ENCODE measurements around the gene IGF2.
A peak's percentile ranks its signal among the peaks of the same experiment; 100 is the strongest.

The IGF2 gene

DNA sequence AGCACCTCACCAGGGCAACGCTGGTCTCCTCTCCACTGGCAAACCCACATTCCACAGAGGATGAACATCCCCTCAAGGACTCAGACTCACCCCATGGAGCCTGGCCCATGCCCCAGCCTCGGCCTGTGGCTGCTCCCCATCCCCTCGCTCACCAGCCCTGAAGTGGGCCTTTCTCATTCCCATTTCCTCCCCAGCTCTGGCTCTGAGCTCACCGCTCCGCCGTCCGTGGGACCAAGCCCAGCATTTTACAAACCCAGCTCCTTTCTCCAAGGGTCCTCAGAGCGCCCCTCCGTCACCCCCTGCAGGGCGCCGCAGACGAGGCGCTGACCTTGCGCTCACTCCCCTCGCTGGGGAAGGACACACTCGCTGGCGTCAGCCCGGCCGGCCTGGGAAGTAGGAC is 6.9 kb upstream of the IGF2 start:
- DNase-seq (ENCODE audit: low read depth) = no peak
- TF ChIP-seq, protein P1, sequence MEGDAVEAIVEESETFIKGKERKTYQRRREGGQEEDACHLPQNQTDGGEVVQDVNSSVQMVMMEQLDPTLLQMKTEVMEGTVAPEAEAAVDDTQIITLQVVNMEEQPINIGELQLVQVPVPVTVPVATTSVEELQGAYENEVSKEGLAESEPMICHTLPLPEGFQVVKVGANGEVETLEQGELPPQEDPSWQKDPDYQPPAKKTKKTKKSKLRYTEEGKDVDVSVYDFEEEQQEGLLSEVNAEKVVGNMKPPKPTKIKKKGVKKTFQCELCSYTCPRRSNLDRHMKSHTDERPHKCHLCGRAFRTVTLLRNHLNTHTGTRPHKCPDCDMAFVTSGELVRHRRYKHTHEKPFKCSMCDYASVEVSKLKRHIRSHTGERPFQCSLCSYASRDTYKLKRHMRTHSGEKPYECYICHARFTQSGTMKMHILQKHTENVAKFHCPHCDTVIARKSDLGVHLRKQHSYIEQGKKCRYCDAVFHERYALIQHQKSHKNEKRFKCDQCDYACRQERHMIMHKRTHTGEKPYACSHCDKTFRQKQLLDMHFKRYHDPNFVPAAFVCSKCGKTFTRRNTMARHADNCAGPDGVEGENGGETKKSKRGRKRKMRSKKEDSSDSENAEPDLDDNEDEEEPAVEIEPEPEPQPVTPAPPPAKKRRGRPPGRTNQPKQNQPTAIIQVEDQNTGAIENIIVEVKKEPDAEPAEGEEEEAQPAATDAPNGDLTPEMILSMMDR (IDR thresholded peaks at IDR 0.05; ENCODE audit: low read length, missing control alignments) = no peak
- no peak overlapping the region for H3K4me3 ChIP-seq (replicated peaks; ENCODE audit: low read depth, low read length)

DNA sequence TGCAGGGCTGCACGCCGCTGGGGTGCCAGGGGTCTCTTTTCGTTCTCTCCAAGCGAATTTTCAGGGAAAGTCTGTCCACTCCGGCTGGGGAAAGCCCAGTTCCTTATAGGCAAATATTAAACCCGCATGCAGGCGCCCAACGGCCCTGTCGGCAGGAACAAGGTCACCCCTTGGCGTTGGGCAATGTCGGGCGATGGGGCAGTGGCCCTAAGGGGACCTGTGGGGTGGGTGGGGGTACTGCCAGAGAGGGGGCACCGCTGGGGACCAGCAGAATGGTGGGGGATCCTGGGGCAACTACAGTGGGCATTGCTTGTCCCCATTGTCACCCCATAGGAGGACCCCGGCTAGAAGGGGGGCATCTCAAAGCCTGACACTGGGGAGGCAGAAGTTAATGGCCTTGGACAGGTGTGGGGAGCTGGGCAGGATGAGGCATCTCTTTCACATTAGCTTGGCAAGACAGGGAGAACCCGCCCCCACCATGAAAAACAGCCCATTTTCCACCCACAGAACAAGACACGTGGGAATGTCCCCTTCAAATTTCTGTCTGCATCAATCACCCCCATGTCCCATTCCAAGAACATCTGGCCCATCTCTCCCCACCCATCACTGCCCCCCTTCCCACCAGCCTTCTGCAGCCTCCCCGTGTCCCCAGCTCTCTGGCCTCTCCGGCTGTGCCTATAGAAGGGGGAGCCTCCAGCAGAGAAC is 5.5 kb upstream of the IGF2 start:
- TF ChIP-seq, protein P1 (IDR thresholded peaks at IDR 0.05; ENCODE audit: low read length, missing control alignments) = no peak
- H3K4me3 ChIP-seq (replicated peaks; ENCODE audit: low read depth, low read length) = no peak overlapping the region
- no peak for DNase-seq (ENCODE audit: low read depth)

DNA sequence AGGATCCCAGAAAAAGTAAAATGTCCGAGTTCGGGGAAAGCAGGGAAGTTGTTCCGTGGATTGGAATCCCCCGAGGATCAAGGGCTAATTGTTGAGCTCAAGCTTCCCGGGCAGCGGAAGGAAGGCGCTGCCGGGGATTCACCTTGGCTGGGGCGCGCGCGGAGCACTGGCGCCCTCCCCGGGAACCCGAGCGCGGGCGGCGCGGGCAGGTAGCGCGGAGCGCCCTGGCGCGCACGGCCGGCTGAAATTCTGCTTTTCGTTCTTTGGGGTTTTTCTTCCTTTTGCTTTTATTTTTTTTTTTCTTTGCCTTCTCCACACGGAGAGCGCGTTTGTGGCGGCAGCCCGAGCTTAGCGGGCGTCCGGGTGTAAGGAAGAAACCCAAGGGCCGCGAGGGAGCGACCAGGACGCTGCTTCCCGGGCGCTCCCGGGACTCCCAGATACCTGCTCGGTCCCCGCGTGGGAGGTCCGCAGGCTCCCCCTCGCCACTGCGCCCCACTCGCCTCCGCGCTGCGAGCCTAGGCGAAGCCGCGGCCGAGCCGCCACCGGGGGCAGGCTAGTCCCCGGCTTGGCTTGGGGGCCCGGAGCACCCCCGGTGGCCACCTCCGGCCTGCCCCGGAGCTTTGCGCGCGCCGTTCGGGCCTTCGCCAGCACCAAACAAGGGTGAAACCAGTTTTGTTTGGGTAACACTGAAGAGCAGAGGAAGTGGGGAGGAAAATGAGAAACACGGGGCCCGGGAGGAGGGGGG is 4.8 kb upstream of the IGF2 start:
- DNase-seq (ENCODE audit: low read depth) = no peak
- TF ChIP-seq, protein P1 (IDR thresholded peaks at IDR 0.05; ENCODE audit: low read length, missing control alignments) = no peak
- no peak overlapping the region for H3K4me3 ChIP-seq (replicated peaks; ENCODE audit: low read depth, low read length)

DNA sequence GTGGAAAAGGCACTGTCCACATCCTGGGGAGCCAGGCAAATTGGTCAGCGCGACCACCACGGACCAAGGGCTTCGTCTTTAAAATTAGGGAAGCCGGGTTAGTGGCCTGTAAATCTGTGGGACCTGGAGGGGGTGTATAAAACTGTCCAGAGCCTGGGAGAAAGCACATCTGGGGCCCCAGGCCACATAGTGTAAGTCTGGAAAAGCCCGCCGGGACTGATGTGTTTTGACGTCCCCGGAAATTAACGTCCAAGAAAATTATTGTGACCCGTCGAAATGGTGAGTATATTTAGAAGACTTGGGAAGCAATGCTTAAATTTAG is 4.2 kb upstream of the IGF2 start:
- DNase-seq (ENCODE audit: low read depth) = no peak
- H3K4me3 ChIP-seq (replicated peaks; ENCODE audit: low read depth, low read length) = no peak overlapping the region
- TF ChIP-seq, protein P1 (IDR thresholded peaks at IDR 0.05; ENCODE audit: low read length, missing control alignments) = no peak

DNA sequence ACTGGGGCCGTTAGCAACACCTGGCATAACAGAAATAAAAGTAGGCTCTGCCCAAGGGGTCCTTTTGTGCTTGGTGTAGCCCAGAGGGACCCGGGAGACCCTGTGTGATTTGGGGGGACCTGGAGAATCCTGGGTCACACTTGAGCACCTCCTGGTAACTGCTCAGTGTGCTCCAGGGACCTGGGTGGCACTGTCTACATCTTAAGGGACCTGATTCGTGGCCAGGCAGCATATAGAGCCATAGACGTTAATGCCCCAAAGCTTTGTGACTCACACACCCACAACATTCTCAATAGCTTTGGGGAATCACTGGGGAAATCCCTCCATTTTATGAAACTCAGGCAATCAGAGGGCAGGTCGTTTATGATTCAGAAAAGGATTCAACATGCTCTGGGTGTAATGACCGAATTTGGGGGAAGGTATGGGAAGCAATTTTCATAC is 3.6 kb upstream of the IGF2 start:
- TF ChIP-seq, protein P1 (IDR thresholded peaks at IDR 0.05; ENCODE audit: low read length, missing control alignments) = no peak
- no peak overlapping the region for H3K4me3 ChIP-seq (replicated peaks; ENCODE audit: low read depth, low read length)
- DNase-seq (ENCODE audit: low read depth) = peak; percentile 50

DNA sequence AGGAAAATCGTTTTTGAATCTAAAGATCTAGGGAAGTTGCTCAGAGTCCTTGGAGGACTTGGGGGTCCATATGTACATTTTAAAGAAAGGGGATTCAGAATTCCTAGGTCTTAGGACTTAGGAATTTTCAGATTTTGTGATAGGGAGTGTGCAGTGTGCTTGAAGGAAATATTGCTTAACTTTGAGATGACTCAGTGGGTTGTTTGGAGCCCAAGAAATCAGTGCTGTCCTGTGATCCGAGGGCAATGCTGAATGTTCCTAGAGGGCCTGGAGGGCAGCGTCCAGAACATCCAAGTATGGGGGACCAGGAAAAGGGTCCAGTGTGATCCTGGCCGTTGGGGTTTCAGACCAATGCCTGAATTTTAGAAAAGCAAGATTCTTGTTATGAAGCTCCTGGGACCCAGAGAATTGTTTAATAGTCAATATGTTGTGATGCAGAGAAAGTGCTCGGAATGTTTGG is 3.1 kb upstream of the IGF2 start:
- TF ChIP-seq, protein P1 (IDR thresholded peaks at IDR 0.05; ENCODE audit: low read length, missing control alignments) = no peak
- DNase-seq (ENCODE audit: low read depth) = peak; percentile 56
- no peak overlapping the region for H3K4me3 ChIP-seq (replicated peaks; ENCODE audit: low read depth, low read length)
